NCI-H524 treated with DMSO at 0.1 percent for 48 hours (cell line): Measurements from ENCODE around the gene ZNF182.
"Not testable (repeated sequence)": the region's sequence is repeated elsewhere in the genome, so short reads cannot be mapped to it uniquely, and the experiment has no call there.

Experiments used
- DNase-seq: peaks from one replicate; lab custom pipeline; 2025; lab: John Stamatoyannopoulos, UW

ZNF182 gene

GRCh38 chrX:48003758-48004457 is at the start of gene ZNF182:
ZNF182 (minus strand) TSS chrX:48003989; CDS start chrX:48002609, 1,380 bp downstream.
- peak; percentile 79 for DNase-seq

GRCh38 chrX:48046846-48047245 is 43.1 kb upstream of the ZNF182 start:
- no peak for DNase-seq

DNA sequence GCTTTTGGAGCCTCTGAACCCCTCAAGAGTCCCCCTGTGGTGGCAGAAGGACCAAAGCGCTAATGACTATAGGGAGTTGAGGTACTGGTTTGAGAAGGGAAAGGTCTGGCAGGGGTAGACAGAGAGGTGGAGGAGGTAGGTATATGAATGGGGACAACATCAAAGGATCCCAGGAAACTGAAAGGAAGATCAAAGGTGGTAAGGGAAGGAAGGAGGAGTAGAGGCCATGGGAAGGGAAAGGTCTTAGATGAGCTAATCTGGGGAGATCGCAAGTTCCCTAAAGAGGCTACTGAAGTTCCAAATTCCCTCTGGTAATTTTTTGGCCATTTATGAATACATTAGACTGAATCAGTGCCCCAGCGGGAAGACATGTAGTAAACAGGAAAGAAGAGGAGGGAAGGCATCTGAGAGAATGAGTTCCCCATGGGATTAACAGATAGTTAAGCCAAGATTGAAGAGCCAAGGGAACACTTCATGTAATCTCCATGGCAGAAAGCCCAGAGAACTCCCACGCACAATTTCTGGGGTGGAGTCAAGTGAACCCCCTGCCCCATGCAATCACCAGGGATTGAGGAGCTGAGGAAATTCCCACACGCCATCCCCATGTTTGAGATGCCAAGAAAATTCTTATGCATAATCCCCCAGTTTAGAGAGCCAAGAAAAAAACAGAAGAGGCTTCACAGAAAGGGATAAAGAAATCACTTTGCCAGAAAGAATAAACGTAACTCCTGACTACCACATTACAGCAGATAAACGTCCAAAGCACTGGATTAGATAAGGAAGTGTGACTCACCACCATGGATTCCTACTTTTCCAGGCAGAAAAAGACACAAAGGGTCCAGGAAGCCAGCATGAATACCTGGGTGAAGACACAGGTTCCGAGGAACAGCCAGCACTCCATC is 41.9 kb upstream of the ZNF182 start:
- DNase-seq, result no peak

- no peak for DNase-seq
Measured at GRCh38 chrX:48043056-48043455, 39.3 kb upstream of the ZNF182 start.

DNA sequence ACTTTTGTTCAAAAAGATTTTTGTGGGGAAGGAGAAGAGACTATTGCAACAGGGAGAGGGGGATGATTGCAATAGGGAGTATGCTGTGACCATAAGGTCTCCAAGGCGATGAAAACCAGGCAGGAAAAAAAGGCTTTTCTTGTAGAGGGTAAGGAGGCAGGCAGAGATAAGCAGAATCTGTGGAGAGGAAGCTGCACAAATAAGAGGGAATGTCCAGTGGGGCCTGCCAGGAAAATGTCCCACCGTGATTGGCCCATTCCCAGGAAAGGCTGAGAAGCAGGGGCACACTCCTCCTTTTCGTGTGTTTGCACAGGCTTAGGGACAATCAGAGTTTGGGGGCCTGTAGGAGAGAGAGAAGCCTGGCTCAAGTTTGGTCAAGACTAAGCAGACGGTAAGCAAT is 32.1 kb upstream of the ZNF182 start:
- no peak for DNase-seq

DNA sequence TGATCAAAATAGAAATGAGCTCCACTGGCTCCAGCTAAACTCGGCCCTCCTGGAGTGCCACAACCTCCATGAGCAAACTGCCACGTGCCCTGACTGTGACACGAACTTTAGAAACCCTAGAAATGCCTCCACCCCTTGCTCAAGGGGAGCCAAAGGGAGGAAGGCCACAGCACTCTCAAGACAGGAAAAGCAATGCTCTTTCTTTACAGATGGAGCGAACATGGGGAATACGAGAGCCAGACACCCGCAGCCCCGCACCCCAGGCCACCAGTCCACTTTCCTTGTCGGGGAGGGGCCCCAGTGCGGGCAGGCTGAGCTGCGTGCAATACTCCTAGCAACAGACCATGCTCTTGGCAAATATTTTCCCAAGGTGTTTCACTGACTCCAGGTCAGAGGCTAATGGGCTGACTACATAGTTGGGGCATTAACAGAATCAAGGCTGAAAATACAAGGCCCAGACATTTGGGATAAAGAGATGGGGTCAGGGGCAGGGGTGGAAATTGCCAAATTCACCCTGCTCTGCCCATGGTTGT is 26.9 kb upstream of the ZNF182 start:
- not testable (repeated sequence) for DNase-seq

GRCh38 chrX:48030237-48030636 is 26.4 kb upstream of the ZNF182 start:
- DNase-seq, result no peak

DNA sequence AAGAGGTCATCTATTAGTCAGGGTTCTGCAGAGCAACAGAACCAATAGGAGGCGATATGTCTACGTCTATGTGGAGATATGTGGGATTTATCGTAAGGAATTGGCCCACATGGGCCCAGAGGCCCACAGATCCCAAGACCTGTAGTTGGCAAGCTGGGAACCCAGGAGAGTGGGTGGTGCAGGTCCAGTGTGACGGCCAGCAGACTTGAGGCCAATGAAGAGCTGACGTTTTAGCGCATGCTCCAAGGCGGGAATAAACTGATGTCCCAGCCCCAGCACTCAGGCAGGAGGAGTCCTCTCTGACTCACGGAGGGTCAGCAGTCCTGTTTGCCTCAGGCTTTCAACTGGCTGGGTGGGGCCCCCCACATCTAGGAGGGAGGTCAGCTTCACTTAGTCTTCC is 24.3 kb upstream of the ZNF182 start:
- DNase-seq, result no peak

DNA sequence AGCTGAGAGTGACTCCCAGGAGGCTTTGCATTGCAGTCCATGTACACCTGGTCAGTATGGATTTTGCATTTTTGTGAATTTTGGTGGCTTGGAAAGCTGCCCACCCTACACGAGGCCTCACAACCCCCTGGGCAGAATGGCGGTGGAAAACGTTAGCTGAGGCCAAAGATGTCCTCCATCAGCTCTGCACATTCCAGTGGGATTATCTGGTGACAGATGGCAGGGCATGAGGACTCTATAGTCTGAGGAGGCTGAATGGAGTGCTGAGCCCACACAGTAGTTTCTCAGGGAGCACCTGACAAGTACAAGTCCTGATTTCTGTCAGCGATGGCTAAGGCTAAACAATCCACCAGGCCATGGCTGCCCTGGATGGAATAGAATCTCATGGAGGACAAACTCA is 23.8 kb upstream of the ZNF182 start:
- peak; percentile 22 for DNase-seq

GRCh38 chrX:48025561-48025960 is 21.8 kb upstream of the ZNF182 start:
- DNase-seq, result peak; percentile 11

DNA sequence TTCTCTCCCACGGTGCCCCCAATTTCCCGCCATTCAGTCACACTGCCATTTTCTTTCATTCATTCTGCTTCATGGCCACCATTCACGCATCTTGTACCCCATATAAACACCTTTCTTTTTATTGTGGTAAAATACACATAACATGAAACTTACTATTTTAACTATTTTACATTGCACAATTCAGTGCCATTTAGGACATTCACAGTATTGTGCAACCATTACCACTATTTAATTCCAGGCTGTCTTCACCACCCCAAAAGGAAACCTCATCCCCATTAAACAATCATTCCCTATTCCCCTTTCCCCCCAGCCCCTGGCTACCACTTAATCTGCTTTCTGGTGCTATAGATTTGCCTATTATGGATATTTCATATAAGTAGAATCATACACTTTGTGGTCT is 18.9 kb upstream of the ZNF182 start:
- no peak for DNase-seq

DNA sequence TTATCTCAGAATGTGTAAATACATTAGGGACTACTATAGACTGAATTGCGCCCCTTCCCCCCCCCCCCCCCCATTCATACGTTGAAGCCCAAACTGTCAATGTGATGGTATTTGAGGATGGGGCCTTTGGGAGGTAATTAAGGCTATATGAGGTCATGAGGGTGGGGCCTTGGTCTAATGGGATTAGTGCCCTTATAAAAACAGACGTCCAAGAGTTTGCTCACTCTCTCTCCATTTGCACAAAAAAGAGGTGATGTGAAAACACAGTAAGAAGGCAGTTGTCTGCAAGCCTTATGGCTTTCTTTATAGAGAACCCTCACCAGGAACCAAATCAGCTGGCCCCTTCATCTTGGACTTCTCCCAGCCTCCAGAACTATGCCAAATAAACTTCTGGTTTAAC is 18.3 kb upstream of the ZNF182 start:
- no peak for DNase-seq

DNA sequence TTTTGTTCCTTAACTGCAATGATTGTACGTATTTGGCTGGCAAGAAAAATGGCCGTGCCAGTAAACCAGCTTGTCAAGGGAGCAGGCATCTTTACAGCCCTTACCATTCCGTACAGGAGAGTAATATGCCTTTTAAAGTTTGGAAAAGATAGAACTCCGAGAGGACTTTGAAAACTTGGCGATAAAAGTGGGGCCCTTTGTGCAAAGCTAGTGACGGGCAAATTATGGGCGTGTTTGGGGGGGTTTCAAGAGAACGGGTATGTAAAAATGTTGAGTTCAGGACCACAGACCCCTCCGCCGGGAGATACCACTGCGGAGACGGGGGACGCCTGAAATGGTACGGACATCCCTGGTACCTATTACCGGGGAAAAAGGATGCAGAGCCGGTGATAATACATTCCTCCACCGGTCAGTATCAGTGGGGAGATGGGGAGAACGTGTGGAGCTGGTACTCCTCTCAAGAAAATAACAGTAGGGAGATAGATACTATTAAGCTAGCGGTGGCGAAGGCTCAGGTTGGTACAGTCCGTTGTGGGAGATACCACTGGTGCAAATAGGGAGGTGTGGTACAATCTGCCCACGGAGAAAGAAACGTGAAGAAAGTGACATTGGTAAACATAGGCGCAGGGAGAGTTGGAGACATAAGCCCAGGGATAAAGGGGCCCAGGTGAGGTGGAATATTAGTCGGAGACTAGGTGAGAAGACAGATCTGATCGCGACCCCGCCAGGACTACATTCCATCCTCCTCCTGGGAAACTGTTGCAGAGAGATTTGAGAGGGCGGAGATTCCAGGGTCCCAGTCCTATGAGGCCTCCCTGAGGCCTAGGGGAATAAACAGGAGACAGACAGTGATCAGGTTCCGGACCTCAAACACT is 17.5 kb upstream of the ZNF182 start:
- DNase-seq, result peak; percentile 51

DNA sequence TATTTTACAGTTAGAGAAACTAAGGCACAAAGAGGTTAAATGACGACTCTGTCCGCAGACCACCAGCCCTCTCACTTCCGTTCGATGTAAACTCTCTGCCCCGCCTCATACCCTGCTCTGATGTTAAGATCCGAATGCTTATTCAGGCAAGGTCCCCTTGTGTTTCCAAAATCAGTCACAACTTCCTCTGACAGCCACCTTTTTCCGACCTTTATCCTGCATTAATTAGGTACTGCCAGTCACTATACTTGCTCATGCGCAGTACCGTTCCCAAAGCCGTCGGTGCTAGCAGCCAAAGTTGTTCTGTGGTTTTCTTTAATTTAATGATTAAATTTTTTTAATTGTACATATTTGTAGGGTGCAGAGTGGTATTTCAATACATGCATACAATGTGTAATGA is 16.7 kb upstream of the ZNF182 start:
- DNase-seq, result not testable (repeated sequence)

GRCh38 chrX:48019892-48020291 is 16.1 kb upstream of the ZNF182 start:
- not testable (repeated sequence) for DNase-seq

- not testable (repeated sequence) for DNase-seq
Measured at GRCh38 chrX:48016583-48017310, 13.0 kb upstream of the ZNF182 start.

GRCh38 chrX:48009445-48009960 is 5.7 kb upstream of the ZNF182 start:
- not testable (repeated sequence) for DNase-seq

- not testable (repeated sequence) for DNase-seq
Measured at GRCh38 chrX:48006688-48007087, 2.9 kb upstream of the ZNF182 start, which contains the start of gene SPACA5. SPACA5 (plus strand) TSS chrX:48006988; CDS start chrX:48007803, 815 bp downstream.

DNA sequence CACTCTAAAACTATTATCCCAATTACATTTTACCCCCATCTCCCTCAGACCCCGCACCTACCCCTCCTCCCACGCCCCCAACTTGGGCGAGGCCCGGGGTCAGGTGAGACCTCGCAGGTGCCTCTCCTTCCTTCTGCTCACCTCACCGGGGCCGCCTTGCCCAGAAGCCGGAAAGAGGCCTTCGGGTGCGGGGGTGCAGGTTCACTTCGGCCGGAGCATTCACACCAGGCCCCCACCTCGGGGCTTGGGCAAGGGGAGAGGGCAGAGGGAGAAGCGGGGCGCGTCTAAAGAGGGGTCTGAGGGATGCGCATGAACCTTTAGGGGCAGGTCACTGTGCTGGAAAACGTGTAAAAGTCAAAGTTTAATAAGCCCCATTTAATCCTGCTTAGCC is 427 bp downstream of the ZNF182 start:
- DNase-seq, result no peak

GRCh38 chrX:48002929-48003328 is 860 bp downstream of the ZNF182 start:
- no peak for DNase-seq

- no peak for DNase-seq
Measured at GRCh38 chrX:48002319-48002718, 1.5 kb downstream of the ZNF182 start.
